ENCODE data around the gene TUBA8. TPM values are rescaled to one million over a fixed set of nuclear protein-coding genes. Genes with fewer than 3 reads are reported as not detected.

Gene TUBA8
- total and polyA plus RNA-seq, 2 donors (not counting 3 experiments of a cell fraction or from before 2014, with no cell fraction given) = 6.9 to 8.9 TPM

GRCh38 chr22:18087350-18087855 is 23.2 kb upstream of the TUBA8 start:
- TF ChIP-seq EZH2 (IDR thresholded peaks at IDR 0.05; ENCODE audit: borderline replicate concordance, low read depth, low read length, severe bottlenecking) (no peak), GATA2 (IDR thresholded peaks at IDR 0.05; ENCODE audit: insufficient read depth, insufficient read length, low read depth, low read length) (no peak), MYC (IDR thresholded peaks at IDR 0.05; ENCODE audit: low read depth, low read length) (no peak), POLR2AphosphoS5 (IDR thresholded peaks at IDR 0.05; ENCODE audit: insufficient read depth, low read depth, low read length) (no peak), FOS (IDR thresholded peaks at IDR 0.05; ENCODE audit: borderline replicate concordance, insufficient read depth, low read length) (no peak), MAX (IDR thresholded peaks at IDR 0.05; ENCODE audit: insufficient read depth, insufficient read length) (no peak), POLR2A (IDR thresholded peaks at IDR 0.05; ENCODE audit: low read depth, low read length) (no peak), CTCF (IDR thresholded peaks at IDR 0.05; ENCODE audit: extremely low read depth in 1 of 2, insufficient read depth in 1 of 2, low read depth in 1 of 2, low read length in 2 of 2) (no peak), JUN (IDR thresholded peaks at IDR 0.05; ENCODE audit: borderline replicate concordance, insufficient read depth, insufficient read length, low read depth) (no peak)
- ChIA-PET CTCF (interaction anchor here (3.4 kb wide), 1 partner anchor 11 kb away, joined by 22 read pairs; no protein-coding TSS in a partner anchor), POLR2A (no interaction called here)
- Histone ChIP-seq H3K9me1 (replicated peaks; ENCODE audit: control insufficient read depth, extremely low read depth, insufficient read depth, low read length) (no peaks in the 10 kb centered on the region), H3K27ac (ENCODE audit: insufficient read depth, low read depth, low read length) (no peak overlapping the region), H3K9me3 (replicated peaks; ENCODE audit: control insufficient read depth, insufficient read depth, low read length) (no peaks in the 10 kb centered on the region), H4K20me1 (replicated peaks; ENCODE audit: control insufficient read depth, extremely low read depth, insufficient read depth, low read length) (no peaks in the 10 kb centered on the region), H2AFZ (ENCODE audit: low read depth, low read length) (no peak overlapping the region), H3K79me2 (ENCODE audit: control insufficient read depth, insufficient read depth, low read length) (peaks cover 8% of the 10 kb centered on the region), H3K4me3 (replicated peaks in 1 of 3; ENCODE audit: insufficient read depth in 1 of 3, low read depth in 1 of 3, low read length in 3 of 3) (no peak overlapping the region), H3K4me2 (ENCODE audit: insufficient read depth, low read length) (no peak overlapping the region), H3K9ac (replicated peaks; ENCODE audit: extremely low read depth, insufficient read depth, low read length) (no peak overlapping the region), H3K27me3 (ENCODE audit: control insufficient read depth in 2 of 2, insufficient read depth in 2 of 2, low read length in 2 of 2) (no peaks in the 10 kb centered on the region), H3K36me3 (ENCODE audit: control insufficient read depth in 2 of 2, extremely low read depth in 1 of 2, insufficient read depth in 2 of 2, low read length in 2 of 2) (peaks cover 13 to 34% of the 10 kb centered on the region in 2 experiments), H3K4me1 (ENCODE audit: control insufficient read depth, extremely low read depth, insufficient read depth, low read length) (peaks cover 10% of the 10 kb centered on the region)
- FAIRE-seq (peak; percentile 33), DNase-seq (ENCODE audit: low read depth, low spot score) (no peak)
- no TSS peak for BruUV-seq (replicated peaks)
- intact Hi-C loops (cut with micrococcal nuclease) = no loop called here
- dilution Hi-C loops (cut with MboI; ENCODE audit: extremely low pct_ligation_motif_present, low sequenced_read_pairs) = no loop called here
